GM19099 (cell line): ENCODE results near the gene SH3RF1.

ENCODE experiments used
- POLR2A ChIP-seq: IDR thresholded peaks from 3 replicates; pipeline ENCODE4 v1.6.1; 2011; ENCODE audit warnings: low read depth; ENCODE audit not compliant: insufficient read length; ENCODE audit errors: extremely low read depth

Gene SH3RF1

GRCh38 chr4:169154121-169154520, 116.6 kb downstream of the SH3RF1 start:
- TF ChIP-seq POLR2A, result no peak

GRCh38 chr4:169153481-169154087, 117.2 kb downstream of the SH3RF1 start:
- no peak for TF ChIP-seq POLR2A

- TF ChIP-seq POLR2A, result no peak
These were observed 117.9 kb downstream of the SH3RF1 start for GRCh38 chr4:169152899-169153298.

GRCh38 chr4:169152098-169152497, 118.7 kb downstream of the SH3RF1 start:
- TF ChIP-seq POLR2A, result no peak

DNA sequence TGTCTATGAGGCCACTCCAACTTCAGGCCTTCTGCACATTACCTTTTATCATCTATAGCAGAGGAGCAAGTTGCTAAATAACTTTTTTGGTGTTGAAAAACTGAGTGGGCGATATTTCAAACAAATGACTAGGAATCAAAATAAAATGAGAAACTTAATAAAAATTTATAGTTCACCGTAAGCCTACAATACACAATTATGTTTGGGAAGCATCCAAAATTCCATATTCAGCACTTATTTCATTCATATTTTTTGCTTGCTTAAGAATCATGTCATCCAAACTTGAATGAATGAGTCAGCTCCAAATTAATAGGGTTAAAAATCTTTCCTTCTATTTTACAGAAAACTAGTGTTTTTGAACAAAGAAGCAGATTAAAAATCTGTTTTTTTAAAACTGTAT, 119.1 kb downstream of the SH3RF1 start:
- no peak for TF ChIP-seq POLR2A

GRCh38 chr4:169150806-169151205, 120.0 kb downstream of the SH3RF1 start:
- no peak for TF ChIP-seq POLR2A

GRCh38 chr4:169148885-169149284, 121.9 kb downstream of the SH3RF1 start:
- TF ChIP-seq POLR2A, result no peak

DNA sequence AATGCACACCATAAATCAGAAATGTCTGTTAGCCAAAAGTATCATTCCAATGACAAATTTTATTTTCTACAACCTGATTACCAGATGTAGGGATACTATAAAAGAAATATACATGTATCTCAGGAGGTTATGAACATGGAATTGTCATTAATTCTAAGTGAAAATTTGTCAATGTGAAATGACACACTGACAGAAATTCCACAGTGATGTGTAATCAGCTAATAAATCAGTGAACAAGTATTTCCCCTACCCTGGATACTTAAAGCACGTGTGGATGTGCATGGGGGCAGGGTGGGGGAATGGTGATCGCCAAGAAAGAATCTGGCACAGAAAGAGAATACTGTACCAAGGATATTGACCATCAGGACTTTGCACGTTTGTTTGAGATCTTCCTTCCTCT, 123.6 kb downstream of the SH3RF1 start:
- TF ChIP-seq POLR2A, result no peak

DNA sequence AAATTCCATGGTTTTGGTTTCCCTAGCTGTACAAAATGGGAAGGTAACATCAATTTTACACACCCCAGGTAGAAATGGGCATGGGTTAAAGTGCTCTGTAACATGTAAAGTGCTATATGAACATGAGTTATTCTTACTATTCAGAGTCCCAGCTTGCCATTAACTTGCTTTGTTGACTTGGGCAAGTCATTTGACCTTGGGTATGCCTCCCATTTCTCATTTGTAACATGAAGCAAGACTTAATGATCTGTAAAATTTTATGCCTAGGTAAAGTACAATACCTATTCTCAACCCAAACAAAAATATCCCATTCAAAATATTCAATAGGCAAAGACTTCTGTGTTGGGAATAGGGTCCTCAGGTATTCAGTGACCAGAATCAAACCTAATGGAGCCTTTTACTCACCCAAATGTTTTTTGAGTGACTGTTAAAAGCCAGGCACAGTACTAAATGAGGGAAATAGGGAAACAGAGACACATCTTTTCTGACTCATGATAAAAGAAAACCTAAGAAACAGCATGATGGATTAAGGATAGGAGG, 126.6 kb downstream of the SH3RF1 start:
- TF ChIP-seq POLR2A, result no peak

DNA sequence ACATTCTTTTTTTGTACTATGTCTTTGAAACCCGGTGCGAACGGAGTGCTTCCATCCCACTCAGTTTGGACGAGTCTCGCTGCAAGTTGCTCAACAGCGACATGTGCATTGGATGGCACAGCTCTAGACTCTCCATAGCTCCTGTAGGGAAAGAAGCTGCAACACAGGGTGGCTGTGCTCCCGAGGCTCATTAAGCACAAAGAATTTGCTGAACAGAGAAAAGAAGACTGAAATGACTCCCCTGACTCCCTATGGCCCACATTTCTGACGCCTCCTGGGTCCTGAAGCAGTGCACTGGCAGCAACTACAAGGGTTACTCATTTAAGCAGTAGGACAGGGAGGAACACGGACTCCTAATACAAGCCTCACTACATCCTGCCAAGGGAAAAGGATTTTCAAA, 127.4 kb downstream of the SH3RF1 start:
- no peak for TF ChIP-seq POLR2A

DNA sequence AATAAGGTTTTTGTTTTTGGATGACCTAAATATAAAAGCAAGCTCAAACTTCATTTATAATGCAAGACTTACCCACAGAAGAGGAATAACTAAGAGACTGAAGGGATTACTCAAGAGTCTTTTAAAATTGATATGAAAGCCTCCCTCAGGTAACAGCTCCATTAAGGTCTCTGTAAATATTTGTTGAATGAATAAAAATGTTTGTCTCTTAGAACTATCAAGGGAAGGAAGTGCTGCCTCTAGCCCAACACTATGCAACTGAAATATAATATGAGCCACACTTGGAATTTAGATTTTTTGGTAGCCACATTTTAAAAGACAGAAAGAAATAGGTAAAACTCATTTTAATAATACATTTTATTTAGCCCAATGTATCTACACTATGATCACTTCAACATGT, 127.8 kb downstream of the SH3RF1 start:
- TF ChIP-seq POLR2A, result no peak

DNA sequence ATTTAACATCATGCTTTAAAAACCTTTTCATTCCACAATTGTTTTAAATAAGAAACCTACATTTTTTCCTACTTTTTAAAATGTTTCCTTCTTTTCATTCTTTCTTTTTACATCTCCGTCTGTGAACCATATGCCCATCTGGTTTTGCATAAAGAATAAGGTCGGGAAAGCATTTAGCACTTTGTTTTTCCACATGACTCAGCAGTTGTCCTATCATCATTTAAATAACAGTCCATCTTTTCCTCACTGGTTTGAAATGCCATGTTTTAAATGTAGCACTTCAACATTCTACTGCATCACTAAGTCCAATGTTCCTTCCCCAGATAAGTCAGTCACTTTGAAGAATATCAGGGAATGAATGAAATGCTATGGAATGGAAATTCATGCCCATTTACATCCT, 128.4 kb downstream of the SH3RF1 start:
- TF ChIP-seq POLR2A, result no peak

DNA sequence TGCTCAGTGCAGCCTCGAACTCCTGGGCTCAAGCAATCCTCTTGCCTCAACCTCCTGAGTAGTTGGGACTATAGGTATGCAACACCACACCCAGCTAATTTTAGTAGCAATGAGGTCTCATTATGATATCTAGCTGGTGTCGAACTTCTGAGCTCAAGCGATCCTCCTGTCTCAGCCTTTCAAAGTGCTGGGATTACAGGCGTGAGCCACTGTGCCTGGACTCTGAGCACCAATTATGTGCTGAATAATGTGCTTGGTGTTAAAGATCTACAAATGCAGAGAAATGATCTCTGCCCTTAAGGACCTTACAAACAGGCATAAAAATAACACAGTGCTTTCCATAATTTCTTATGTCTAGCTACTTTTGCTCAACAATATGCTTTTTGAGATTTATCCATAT, 131.7 kb downstream of the SH3RF1 start:
- no peak for TF ChIP-seq POLR2A

DNA sequence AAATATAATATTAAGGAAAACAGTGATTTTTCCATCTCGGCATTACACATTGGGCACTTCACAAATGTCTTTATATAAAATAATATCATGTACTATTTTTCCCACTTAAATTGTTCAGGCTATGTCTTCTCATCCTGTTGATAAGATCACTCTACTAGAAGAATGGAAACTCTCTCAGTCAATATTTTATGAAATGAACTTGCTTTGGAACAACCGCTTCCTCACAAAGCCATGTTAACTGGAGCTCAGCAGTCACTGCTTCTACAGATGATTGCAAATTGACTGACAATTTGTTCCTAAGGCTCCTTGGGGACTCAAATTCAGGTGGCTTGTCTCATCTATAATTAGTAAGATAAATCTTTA, 133.2 kb downstream of the SH3RF1 start:
- TF ChIP-seq POLR2A, result no peak

GRCh38 chr4:169136796-169137557, 133.8 kb downstream of the SH3RF1 start:
- no peak for TF ChIP-seq POLR2A

GRCh38 chr4:169136330-169136729, 134.4 kb downstream of the SH3RF1 start:
- TF ChIP-seq POLR2A, result no peak

DNA sequence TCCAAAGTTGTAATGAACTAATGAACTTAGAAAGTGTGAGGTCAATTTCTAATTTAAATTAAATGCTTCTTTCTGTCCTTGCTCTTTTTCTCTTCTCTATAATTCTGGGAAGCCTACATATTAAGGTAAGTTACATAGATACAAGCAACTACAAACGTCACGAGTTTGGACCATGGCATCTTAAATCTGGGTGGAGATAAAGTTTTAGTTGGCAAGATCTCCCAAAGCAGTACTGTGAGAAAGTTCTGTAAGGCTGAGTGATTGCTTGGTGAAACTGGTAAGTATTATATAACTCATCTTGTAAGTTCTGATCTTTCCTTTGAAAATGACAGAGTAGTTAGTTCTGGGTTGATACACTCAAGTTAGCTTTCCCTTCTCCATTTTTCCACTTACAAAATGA, 135.0 kb downstream of the SH3RF1 start:
- TF ChIP-seq POLR2A, result no peak

GRCh38 chr4:169133932-169134331, 136.8 kb downstream of the SH3RF1 start:
- TF ChIP-seq POLR2A, result no peak
